DMS79 treated with DMSO at 0.1 percent for 48 hours (cell line): ENCODE measurements around the gene IKZF1.

Experiments
- DNase-seq: peaks from one replicate; lab custom pipeline; 2025; lab: John Stamatoyannopoulos, UW

IKZF1 gene

GRCh38 chr7:50308532-50309385 is 4.2 kb downstream of the IKZF1 start:
- no peak for DNase-seq

GRCh38 chr7:50309721-50310120 is 5.2 kb downstream of the IKZF1 start:
- DNase-seq: no peak

- no peak for DNase-seq
Measured at GRCh38 chr7:50310361-50310760, 5.8 kb downstream of the IKZF1 start.

GRCh38 chr7:50310956-50311355 is 6.4 kb downstream of the IKZF1 start:
- DNase-seq: no peak

GRCh38 chr7:50312250-50313162 is 8.0 kb downstream of the IKZF1 start:
- no peak for DNase-seq

- no peak for DNase-seq
Measured at GRCh38 chr7:50314836-50315592, 10.5 kb downstream of the IKZF1 start.

GRCh38 chr7:50315739-50316671 is 11.5 kb downstream of the IKZF1 start:
- peak; percentile 78 for DNase-seq

GRCh38 chr7:50317221-50317678 is 12.7 kb downstream of the IKZF1 start:
- no peak for DNase-seq

- DNase-seq: no peak
Measured at GRCh38 chr7:50317697-50318669, 13.5 kb downstream of the IKZF1 start.

- DNase-seq: no peak
Measured at GRCh38 chr7:50321487-50322067, 17.1 kb downstream of the IKZF1 start.

- DNase-seq: no peak
Measured at GRCh38 chr7:50324113-50324512, 19.6 kb downstream of the IKZF1 start.

GRCh38 chr7:50327443-50327842 is 22.9 kb downstream of the IKZF1 start:
- no peak for DNase-seq

GRCh38 chr7:50329775-50330174 is 25.3 kb downstream of the IKZF1 start:
- no peak for DNase-seq

- DNase-seq: no peak
Measured at GRCh38 chr7:50330254-50330653, 25.7 kb downstream of the IKZF1 start.

GRCh38 chr7:50330696-50331095 is 26.2 kb downstream of the IKZF1 start:
- no peak for DNase-seq

- peak; percentile 80 for DNase-seq
Measured at GRCh38 chr7:50331564-50332208, 27.2 kb downstream of the IKZF1 start.

GRCh38 chr7:50332241-50333165 is 28.0 kb downstream of the IKZF1 start:
- DNase-seq: peak; percentile 61

- DNase-seq: peak; percentile 74
Measured at GRCh38 chr7:50333221-50333651, 28.7 kb downstream of the IKZF1 start.
